GM19193 (cell line): ENCODE measurements around the gene KBTBD13.

Source experiments
- POLR2A ChIP-seq: IDR thresholded peaks from 4 replicates; pipeline ENCODE4 v1.6.1; 2011; ENCODE audit not compliant: insufficient read depth, insufficient read length; ENCODE audit errors: extremely low read depth

The KBTBD13 gene

GRCh38 chr15:65089206-65089824 lies 12.8 kb downstream of the KBTBD13 start:
- no peak for TF ChIP-seq POLR2A

DNA sequence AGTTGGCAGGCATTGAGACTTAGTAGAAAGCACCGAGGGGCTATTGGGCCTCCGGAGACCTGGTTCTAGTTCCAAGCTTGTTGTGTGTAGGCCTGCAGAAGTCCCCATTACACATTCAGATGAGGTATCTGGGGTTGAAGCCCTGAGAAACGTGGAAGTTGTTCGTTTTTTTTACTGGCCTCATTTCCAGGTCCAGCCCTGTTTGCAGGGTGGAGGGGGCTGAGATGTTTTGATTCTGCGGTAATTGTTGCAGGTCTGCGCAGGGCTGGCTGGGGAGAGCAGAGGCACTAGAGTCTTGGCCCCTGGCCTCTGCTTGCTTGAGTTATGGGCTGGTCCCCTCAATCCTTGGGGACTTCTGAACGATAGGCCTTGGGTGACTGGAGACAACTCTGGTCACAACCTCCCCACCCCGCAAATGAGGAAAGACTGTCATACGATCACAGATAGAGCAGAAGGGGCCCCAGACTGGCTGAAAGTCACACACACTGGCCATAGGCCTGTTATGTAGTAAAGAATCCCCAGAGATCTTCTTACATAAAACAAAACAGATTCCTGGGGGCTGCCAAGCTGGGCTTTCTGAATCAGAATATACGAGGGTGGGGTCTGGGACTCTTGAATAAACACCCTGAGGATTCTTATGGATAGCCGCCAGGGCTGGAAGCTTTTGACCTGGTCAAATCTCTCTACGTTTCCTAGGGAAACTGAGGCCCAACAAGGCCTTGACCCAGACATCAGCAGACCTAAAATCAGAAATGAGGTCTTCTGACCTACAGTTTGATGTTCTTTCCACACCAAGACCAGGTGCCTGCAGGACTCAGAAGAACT lies 15.6 kb downstream of the KBTBD13 start:
- no peak for TF ChIP-seq POLR2A

GRCh38 chr15:65092911-65093792 lies 16.6 kb downstream of the KBTBD13 start:
- TF ChIP-seq POLR2A = no peak

DNA sequence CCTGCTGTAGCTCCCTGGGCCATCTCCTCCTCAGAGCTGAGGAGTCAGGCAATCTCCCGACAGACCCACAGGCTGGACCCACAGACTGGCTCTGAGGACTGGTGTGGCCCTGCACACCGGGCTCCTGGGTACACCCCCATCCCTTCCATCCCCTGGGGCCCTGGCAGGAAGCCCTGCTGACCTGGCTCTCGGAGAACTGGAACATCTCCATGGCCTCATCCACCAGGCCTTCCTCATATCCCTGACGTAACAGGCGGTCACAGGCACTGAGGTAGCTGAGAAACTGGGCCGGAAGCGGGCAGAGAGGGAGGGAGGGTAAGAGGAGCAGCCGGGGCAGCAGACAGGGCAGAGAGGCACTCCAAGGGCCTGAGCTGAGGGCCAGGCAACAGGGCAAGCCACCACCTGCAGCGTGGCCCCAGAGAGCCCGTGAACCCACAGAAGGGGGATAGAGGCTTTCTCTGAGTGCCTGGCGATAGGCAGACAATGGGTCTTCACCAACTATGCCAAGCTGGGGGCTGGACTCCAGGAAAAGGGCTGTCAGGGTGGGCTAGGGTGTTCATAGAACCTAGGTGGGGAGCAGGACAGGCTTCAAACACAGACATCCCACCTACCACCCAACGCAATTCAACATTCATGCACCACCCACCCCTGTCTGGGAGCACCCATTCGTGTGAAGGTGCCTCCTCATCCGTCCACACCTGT lies 17.9 kb downstream of the KBTBD13 start:
- TF ChIP-seq POLR2A = no peak

DNA sequence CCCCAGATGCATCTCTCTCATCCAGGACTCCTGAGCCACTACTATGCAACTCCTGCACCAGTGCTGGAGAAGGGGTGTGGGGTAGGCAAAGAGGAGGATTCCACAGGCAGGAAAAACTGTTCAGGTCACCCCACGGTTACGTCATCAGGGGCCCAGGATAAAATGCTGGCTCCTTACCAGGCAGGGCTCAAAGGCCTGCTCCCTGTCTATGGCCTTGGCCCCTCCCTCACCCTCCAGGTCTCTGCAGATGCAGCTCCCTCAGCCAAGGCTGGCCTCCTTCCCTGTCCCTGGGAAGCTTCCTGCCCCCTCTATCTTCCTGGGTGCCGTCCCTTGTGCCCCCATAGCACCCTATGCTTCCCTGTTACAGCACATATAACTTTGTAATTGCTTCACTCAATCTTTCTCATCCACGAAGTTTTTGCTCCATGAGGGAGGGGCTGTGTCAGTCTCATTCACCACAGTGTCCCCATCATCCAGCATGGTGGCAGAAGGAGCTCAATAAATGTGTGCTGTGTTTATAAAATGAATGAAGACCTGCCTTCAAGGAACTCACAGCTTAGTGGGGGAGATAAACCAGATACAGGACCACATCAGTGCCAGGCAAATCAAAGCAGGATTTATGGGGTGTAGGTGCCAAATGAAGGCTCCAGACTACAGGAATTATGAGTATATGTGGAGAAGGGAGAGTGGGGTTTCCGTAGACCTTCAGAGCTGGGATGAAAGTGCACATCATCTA lies 18.6 kb downstream of the KBTBD13 start:
- TF ChIP-seq POLR2A = no peak

GRCh38 chr15:65095747-65096104 lies 19.2 kb downstream of the KBTBD13 start:
- no peak for TF ChIP-seq POLR2A

GRCh38 chr15:65096481-65097385 lies 20.2 kb downstream of the KBTBD13 start:
- no peak for TF ChIP-seq POLR2A

DNA sequence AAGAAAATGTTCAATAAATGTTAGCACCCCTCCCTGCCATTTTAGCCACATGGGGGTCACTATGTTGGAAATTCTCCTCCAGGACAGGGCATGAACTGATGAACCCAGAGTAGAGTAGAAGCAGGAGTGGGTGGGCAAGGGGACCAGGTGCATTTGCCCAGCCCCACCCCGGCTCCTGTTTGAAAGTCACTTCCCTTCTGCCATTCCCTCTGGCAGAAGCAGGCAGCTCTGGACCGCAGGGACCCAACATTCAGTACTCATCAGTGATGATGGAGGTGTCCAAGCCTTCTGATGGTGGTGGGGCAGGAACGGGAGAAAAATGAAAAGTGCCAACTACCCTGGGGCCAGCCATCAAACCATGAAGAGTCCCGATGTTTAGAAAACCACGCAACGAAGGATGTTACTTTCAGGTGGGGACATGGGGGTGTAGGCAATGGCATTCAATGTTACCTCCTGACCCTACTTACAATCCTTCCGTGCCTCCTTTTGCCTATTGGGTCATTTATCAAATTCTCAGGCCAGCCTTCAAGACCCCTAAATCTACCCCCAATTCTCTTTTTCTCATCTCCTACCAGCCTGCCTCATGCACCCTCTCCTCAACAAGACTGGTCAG lies 21.2 kb downstream of the KBTBD13 start:
- no peak for TF ChIP-seq POLR2A

GRCh38 chr15:65099336-65099735 lies 22.8 kb downstream of the KBTBD13 start:
- no peak for TF ChIP-seq POLR2A

GRCh38 chr15:65100442-65100841 lies 23.9 kb downstream of the KBTBD13 start:
- TF ChIP-seq POLR2A = no peak

- no peak for TF ChIP-seq POLR2A
These were observed 24.9 kb downstream of the KBTBD13 start for GRCh38 chr15:65101411-65101890.

- no peak for TF ChIP-seq POLR2A
These were observed 25.6 kb downstream of the KBTBD13 start for GRCh38 chr15:65101891-65102708.
